ENCODE data around the gene TTC28.

TTC28 gene

GRCh38 chr22:28068826-28069225 lies 610.8 kb downstream of the TTC28 start (continued):
- TF ChIP-seq ZNF239 (tag by site-specific recombination; IDR thresholded peaks at IDR 0.05) (no peak), INSM2 (tag by site-specific recombination; IDR thresholded peaks at IDR 0.05) (no peak), TCF7L2 (IDR thresholded peaks at IDR 0.05; ENCODE audit: borderline replicate concordance, low read depth, low read length) (no peak), ZNF555 (tag by site-specific recombination; conservative IDR thresholded peaks at IDR 0.05) (no peak), ZNF571 (tag by site-specific recombination; IDR thresholded peaks at IDR 0.05) (no peak), SP7 (tag by site-specific recombination; IDR thresholded peaks at IDR 0.05) (no peak), ZNF140 (tag by site-specific recombination; IDR thresholded peaks at IDR 0.05) (no peak), ZNF558 (tag by site-specific recombination; IDR thresholded peaks at IDR 0.05) (no peak), ZNF830 (tag by site-specific recombination; IDR thresholded peaks at IDR 0.05; ENCODE audit: low read depth) (no peak)
- TF ChIP-seq, protein P1, sequence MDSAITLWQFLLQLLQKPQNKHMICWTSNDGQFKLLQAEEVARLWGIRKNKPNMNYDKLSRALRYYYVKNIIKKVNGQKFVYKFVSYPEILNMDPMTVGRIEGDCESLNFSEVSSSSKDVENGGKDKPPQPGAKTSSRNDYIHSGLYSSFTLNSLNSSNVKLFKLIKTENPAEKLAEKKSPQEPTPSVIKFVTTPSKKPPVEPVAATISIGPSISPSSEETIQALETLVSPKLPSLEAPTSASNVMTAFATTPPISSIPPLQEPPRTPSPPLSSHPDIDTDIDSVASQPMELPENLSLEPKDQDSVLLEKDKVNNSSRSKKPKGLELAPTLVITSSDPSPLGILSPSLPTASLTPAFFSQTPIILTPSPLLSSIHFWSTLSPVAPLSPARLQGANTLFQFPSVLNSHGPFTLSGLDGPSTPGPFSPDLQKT (IDR thresholded peaks at IDR 0.05; ENCODE audit: borderline replicate concordance, low read depth, low read length) = no peak

GRCh38 chr22:28064920-28065319 lies 614.7 kb downstream of the TTC28 start:
- Histone ChIP-seq H3K9me3 (ENCODE audit: control insufficient read depth, insufficient read depth, low read depth, low read length) (no peaks in the 10 kb centered on the region; the same call in 1 of the 2 replicates), H3K4me3 (ENCODE audit: low read depth, low read length) (no peak overlapping the region), H3K36me3 (ENCODE audit: control insufficient read depth in 2 of 2, insufficient read depth in 1 of 2, low read length in 2 of 2) (peaks cover 0 to 3% of the 10 kb centered on the region in 2 experiments; a peak in 1 of 3 replicates), H3K4me1 (ENCODE audit: control insufficient read depth, insufficient read depth, low read length) (no peaks in the 10 kb centered on the region), H3K27ac (ENCODE audit: extremely low read depth, low read depth, low read length) (no peak overlapping the region)
- ChIA-PET POLR2A (no interaction called here), CTCF (interaction anchor here (1.4 to 1.6 kb wide), 2 partner anchors 13 to 45 kb away, joined by 4 to 6 read pairs; no protein-coding TSS in a partner anchor)
- TF ChIP-seq, protein P2, sequence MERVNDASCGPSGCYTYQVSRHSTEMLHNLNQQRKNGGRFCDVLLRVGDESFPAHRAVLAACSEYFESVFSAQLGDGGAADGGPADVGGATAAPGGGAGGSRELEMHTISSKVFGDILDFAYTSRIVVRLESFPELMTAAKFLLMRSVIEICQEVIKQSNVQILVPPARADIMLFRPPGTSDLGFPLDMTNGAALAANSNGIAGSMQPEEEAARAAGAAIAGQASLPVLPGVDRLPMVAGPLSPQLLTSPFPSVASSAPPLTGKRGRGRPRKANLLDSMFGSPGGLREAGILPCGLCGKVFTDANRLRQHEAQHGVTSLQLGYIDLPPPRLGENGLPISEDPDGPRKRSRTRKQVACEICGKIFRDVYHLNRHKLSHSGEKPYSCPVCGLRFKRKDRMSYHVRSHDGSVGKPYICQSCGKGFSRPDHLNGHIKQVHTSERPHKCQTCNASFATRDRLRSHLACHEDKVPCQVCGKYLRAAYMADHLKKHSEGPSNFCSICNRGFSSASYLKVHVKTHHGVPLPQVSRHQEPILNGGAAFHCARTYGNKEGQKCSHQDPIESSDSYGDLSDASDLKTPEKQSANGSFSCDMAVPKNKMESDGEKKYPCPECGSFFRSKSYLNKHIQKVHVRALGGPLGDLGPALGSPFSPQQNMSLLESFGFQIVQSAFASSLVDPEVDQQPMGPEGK (tag by site-specific recombination; IDR thresholded peaks at IDR 0.05) = no peak
- TF ChIP-seq ZNF658 (tag by site-specific recombination; IDR thresholded peaks at IDR 0.05) (no peak), ZNF610 (tag by site-specific recombination; IDR thresholded peaks at IDR 0.05; ENCODE audit: borderline replicate concordance) (no peak), ZNF157 (tag by site-specific recombination; IDR thresholded peaks at IDR 0.05) (no peak), ZNF692 (tag by site-specific recombination; IDR thresholded peaks at IDR 0.05) (no peak), ZNF654 (tag by site-specific recombination; IDR thresholded peaks at IDR 0.05; ENCODE audit: low read depth) (no peak), ZBTB20 (tag by site-specific recombination; IDR thresholded peaks at IDR 0.05) (no peak), GLIS1 (tag by site-specific recombination; IDR thresholded peaks at IDR 0.05) (no peak), ZNF426 (tag by site-specific recombination; IDR thresholded peaks at IDR 0.05) (no peak), ZNF24 (tag by site-specific recombination; IDR thresholded peaks at IDR 0.05) (no peak), ZNF529 (tag by site-specific recombination; IDR thresholded peaks at IDR 0.05; ENCODE audit: insufficient replicate concordance) (no peak)
- TF ChIP-seq, protein P3, sequence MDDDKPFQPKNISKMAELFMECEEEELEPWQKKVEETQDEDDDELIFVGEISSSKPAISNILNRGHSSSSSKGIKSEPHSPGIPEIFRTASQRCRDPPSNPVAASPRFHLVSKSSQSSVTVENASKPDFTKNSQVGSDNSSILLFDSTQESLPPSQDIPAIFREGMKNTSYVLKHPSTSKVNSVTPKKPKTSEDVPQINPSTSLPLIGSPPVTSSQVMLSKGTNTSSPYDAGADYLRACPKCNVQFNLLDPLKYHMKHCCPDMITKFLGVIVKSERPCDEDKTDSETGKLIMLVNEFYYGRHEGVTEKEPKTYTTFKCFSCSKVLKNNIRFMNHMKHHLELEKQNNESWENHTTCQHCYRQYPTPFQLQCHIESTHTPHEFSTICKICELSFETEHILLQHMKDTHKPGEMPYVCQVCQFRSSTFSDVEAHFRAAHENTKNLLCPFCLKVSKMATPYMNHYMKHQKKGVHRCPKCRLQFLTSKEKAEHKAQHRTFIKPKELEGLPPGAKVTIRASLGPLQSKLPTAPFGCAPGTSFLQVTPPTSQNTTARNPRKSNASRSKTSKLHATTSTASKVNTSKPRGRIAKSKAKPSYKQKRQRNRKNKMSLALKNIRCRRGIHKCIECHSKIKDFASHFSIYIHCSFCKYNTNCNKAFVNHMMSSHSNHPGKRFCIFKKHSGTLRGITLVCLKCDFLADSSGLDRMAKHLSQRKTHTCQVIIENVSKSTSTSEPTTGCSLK (tag by site-specific recombination; IDR thresholded peaks at IDR 0.05) = no peak
- TF ChIP-seq, protein P4, sequence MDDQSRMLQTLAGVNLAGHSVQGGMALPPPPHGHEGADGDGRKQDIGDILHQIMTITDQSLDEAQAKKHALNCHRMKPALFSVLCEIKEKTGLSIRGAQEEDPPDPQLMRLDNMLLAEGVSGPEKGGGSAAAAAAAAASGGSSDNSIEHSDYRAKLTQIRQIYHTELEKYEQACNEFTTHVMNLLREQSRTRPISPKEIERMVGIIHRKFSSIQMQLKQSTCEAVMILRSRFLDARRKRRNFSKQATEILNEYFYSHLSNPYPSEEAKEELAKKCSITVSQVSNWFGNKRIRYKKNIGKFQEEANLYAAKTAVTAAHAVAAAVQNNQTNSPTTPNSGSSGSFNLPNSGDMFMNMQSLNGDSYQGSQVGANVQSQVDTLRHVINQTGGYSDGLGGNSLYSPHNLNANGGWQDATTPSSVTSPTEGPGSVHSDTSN (CRISPR knock-in tag; IDR thresholded peaks at IDR 0.05) = no peak
- TF ChIP-seq, protein P5, sequence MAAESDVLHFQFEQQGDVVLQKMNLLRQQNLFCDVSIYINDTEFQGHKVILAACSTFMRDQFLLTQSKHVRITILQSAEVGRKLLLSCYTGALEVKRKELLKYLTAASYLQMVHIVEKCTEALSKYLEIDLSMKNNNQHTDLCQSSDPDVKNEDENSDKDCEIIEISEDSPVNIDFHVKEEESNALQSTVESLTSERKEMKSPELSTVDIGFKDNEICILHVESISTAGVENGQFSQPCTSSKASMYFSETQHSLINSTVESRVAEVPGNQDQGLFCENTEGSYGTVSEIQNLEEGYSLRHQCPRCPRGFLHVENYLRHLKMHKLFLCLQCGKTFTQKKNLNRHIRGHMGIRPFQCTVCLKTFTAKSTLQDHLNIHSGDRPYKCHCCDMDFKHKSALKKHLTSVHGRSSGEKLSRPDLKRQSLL (tag by site-specific recombination; IDR thresholded peaks at IDR 0.05) = no peak

All from HEK293 (cell line).